Measurements from ENCODE around the gene FYCO1. TPM values are rescaled to one million over a fixed set of nuclear protein-coding genes. Genes with fewer than 3 reads are reported as not detected.

Gene FYCO1
- total and polyA plus RNA-seq, 2 of the 8 experiments (the other 6 are each of a cell fraction or from before 2014, with no cell fraction given), result 4.8 to 10.8 TPM

DNA sequence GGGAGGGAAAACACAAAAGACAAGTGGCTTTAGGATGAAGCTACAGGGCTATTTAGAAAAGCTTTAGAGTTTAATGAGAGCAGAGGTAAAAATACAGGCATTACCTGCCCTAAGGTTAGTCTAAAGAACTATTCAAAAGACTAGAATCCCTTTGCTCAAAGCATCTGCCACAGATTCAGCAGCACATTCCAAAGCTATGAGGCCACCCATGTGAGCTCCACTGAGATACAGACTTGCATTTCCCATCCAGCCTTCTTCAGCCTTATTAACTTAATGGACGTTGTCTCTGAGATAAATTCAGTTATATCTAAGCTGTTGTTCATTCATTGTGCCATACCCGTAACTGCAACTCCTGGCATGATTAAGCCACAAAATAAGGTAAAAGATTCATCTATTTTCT, 26.9 kb downstream of the FYCO1 start:
- DNase-seq (ENCODE audit: low read depth in 1 of 2, low spot score in 2 of 2), result no peak
- H2BK5ac ChIP-seq (ENCODE audit: low read depth, low read length), result no peak overlapping the region
- no peak overlapping the region for H3K4ac ChIP-seq (replicated peaks; ENCODE audit: insufficient read length, low read depth, low read length)
- H3K23ac ChIP-seq (ENCODE audit: insufficient read length), result no peak overlapping the region
- no peak overlapping the region for H2BK120ac ChIP-seq (replicated peaks; ENCODE audit: low read depth, low read length)
- no peaks in the 10 kb centered on the region for H3K79me2 ChIP-seq (ENCODE audit: control insufficient read depth in 1 of 2, insufficient read depth in 2 of 2, low read length in 2 of 2)
- H4K5ac ChIP-seq (ENCODE audit: insufficient read length, low read depth, low read length), result no peak overlapping the region
- H3K4me3 ChIP-seq (ENCODE audit: extremely low read depth in 1 of 4, insufficient read depth in 2 of 4, low read depth in 3 of 4, low read length in 4 of 4), result no peak overlapping the region
- no peak overlapping the region for H2BK15ac ChIP-seq (ENCODE audit: low read length)
- no peaks in the 10 kb centered on the region for H3K9me3 ChIP-seq (ENCODE audit: insufficient read depth in 2 of 2, low read depth in 1 of 2, low read length in 1 of 2)
- no peak overlapping the region for H3K27ac ChIP-seq (ENCODE audit: low read depth, low read length)
- H2BK20ac ChIP-seq (ENCODE audit: low read length), result no peak overlapping the region
- no peaks in the 10 kb centered on the region for H3K23me2 ChIP-seq (ENCODE audit: low read depth, low read length)
- WGBS, 2 experiments (ENCODE audit: extremely low coverage in 1 of 2, insufficient coverage in 1 of 2, insufficient read length in 1 of 2, insufficient replicate concordance in 2 of 2, low coverage in 1 of 2, low lambda C conversion rate in 2 of 2, missing lambda C conversion rate in 1 of 2), result 87% methylated on average over 2 of the region's 2 CpGs; no CpG with 5 or more reads in 1 of the 2 experiments
- H3K4me2 ChIP-seq (ENCODE audit: insufficient read depth in 1 of 2, low read depth in 2 of 2, low read length in 2 of 2), result no peak overlapping the region
- no peak overlapping the region for H3K14ac ChIP-seq (ENCODE audit: insufficient read length)
- no peaks in the 10 kb centered on the region for H3K4me1 ChIP-seq (replicated peaks in 1 of 4; ENCODE audit: control insufficient read depth in 3 of 4, insufficient read depth in 4 of 4, low read length in 3 of 4)
- ChIA-PET POLR2A (ENCODE audit: partially characterized antibody) (interaction anchor here (1.2 kb wide), 1 partner anchor 10 kb away, joined by 4 read pairs; no protein-coding TSS in a partner anchor), CTCF (ENCODE audit: partially characterized antibody) (interaction anchor here (0.8 to 6.7 kb wide), 11 partner anchors 8 to 461 kb away, joined by 3 to 51 read pairs (median 4); partner anchors contain the start of gene CXCR6)
- FAIRE-seq, result no peak
- no peak overlapping the region for H3K9ac ChIP-seq (replicated peaks in 1 of 4; ENCODE audit: extremely low read depth in 1 of 4, low read depth in 3 of 4, low read length in 3 of 4)
- H3K79me1 ChIP-seq (ENCODE audit: low read depth, low read length), result no peaks in the 10 kb centered on the region
- H3K56ac ChIP-seq (replicated peaks; ENCODE audit: insufficient read length, low read depth, low read length), result no peak overlapping the region
- peaks cover 25 to 55% (median 44%) of the 10 kb centered on the region in 4 experiments for H3K36me3 ChIP-seq (ENCODE audit: control insufficient read depth in 2 of 4, insufficient read depth in 4 of 4, low read length in 3 of 4)
- no peak overlapping the region for H3K18ac ChIP-seq (ENCODE audit: extremely low read depth, low read length)
- no peak overlapping the region for H2AK5ac ChIP-seq (ENCODE audit: low read depth, low read length)
- H4K8ac ChIP-seq (ENCODE audit: extremely low read depth, insufficient read depth, low read length), result no peak overlapping the region
- H4K20me1 ChIP-seq (replicated peaks in 1 of 2; ENCODE audit: control insufficient read depth in 1 of 2, insufficient read depth in 2 of 2, low read length in 2 of 2), result peaks cover 0 to 8% of the 10 kb centered on the region in 2 experiments
- no peak overlapping the region for H2AFZ ChIP-seq (ENCODE audit: low read length)
- no peak overlapping the region for H2BK12ac ChIP-seq (ENCODE audit: low read depth, low read length)
- H3K27me3 ChIP-seq (replicated peaks in 1 of 4; ENCODE audit: control insufficient read depth in 3 of 4, extremely low read depth in 1 of 4, insufficient read depth in 3 of 4, low read length in 3 of 4), result no peaks in the 10 kb centered on the region
- H4K91ac ChIP-seq (replicated peaks; ENCODE audit: insufficient read length, low read length), result no peak overlapping the region
- TF ChIP-seq, protein P1, sequence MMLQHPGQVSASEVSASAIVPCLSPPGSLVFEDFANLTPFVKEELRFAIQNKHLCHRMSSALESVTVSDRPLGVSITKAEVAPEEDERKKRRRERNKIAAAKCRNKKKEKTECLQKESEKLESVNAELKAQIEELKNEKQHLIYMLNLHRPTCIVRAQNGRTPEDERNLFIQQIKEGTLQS (IDR thresholded peaks at IDR 0.05; ENCODE audit: insufficient read depth, low read depth, low read length), result no peak
- TF ChIP-seq SIX5 (IDR thresholded peaks at IDR 0.05; ENCODE audit: low read depth, low read length), result no peak
- TF ChIP-seq RAD21 (IDR thresholded peaks at IDR 0.05 in 1 of 2, conservative IDR thresholded peaks at IDR 0.05 in 1 of 2; ENCODE audit: low read depth in 2 of 2, low read length in 2 of 2), result no peak
- no peak for TF ChIP-seq POLR2A (IDR thresholded peaks at IDR 0.05; ENCODE audit: control extremely low read depth in 1 of 2, low read depth in 2 of 2, low read length in 2 of 2)
- no peak for TF ChIP-seq RBBP5 (IDR thresholded peaks at IDR 0.05; ENCODE audit: borderline replicate concordance, low read depth, low read length)
- TF ChIP-seq JUN (IDR thresholded peaks at IDR 0.05; ENCODE audit: low read depth, low read length), result no peak
- no peak for TF ChIP-seq NANOG (IDR thresholded peaks at IDR 0.05; ENCODE audit: insufficient read depth, low read depth, low read length, poor library complexity, severe bottlenecking)
- TF ChIP-seq GABPA (IDR thresholded peaks at IDR 0.05; ENCODE audit: borderline replicate concordance, insufficient read depth, low read length), result no peak
- TF ChIP-seq BRCA1 (IDR thresholded peaks at IDR 0.05; ENCODE audit: low read depth, low read length), result no peak
- no peak for TF ChIP-seq JUND (IDR thresholded peaks at IDR 0.05; ENCODE audit: low read length)
- TF ChIP-seq FOSL1 (IDR thresholded peaks at IDR 0.05; ENCODE audit: insufficient read depth, low read depth, low read length), result no peak
- no peak for TF ChIP-seq SP1 (IDR thresholded peaks at IDR 0.05; ENCODE audit: low read depth, low read length)
- no peak for TF ChIP-seq SUZ12 (IDR thresholded peaks at IDR 0.05; ENCODE audit: low read length)
- TF ChIP-seq CHD2 (IDR thresholded peaks at IDR 0.05; ENCODE audit: low read length), result no peak
- TF ChIP-seq CEBPB (IDR thresholded peaks at IDR 0.05; ENCODE audit: low read depth, low read length), result no peak
